ENCODE measurements around the gene LRRC32. TPM values are rescaled to one million over a fixed set of nuclear protein-coding genes. Genes with fewer than 3 reads are reported as not detected.

The LRRC32 gene
- total and polyA plus RNA-seq, 2 experiments from 2014 or later, result 0.42 to 0.58 TPM

DNA sequence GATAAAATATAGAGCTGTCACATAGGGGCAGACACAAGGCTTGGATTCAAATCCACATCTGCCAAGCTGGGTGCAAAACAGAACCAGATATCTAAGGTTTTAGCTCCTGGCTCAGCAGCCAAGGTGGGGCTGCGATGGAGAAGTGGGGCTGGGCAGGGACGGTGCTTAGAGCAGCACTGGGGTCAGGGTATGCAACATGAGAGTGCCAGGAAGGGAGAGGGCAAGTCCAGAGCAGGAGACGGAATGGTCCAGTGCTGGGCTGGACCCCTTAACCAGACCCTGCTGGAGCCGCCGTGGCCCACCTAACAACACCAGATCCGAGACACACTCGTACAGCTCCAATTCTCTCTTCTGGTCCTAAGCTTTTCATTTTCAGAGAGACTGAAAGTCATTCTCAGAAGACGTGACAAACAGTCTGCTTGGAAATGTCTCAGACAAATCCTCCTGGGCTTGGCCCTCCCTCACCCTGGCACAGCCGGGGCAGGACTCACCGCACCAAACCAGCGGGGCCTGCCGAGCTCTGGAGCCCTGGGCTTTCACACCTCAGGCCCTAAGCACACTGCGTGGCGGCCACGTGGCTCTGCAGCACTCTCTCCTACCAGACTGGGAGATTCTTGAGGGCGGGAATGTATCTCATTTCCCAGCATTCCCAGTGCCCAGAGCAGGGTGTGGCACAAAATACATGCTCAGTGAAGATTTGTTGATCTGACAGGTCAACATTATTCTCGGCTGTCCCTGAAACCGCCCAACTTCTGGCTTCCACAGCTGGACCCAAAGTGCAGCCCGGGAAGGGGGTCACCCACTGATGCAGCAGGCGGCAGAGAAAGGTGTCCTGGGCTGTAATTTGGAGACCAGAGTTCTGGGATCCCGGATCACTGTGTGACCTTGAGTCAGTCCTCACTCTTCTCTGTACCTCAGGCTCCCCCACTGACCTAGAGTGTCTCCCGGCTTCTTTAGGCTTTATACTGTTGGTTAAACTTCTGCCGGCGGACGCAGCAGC lies 11.6 kb downstream of the LRRC32 start (continued):
- no peak for TF ChIP-seq CTCF (conservative IDR thresholded peaks at IDR 0.05; ENCODE audit: low read depth in 2 of 2)
- no peak for TF ChIP-seq STAT1 (IDR thresholded peaks at IDR 0.05; ENCODE audit: unreplicated experiment)
- no peak for TF ChIP-seq ZNF114 (CRISPR knock-in tag; IDR thresholded peaks at IDR 0.05)
- TF ChIP-seq JUNB (IDR thresholded peaks at IDR 0.05; ENCODE audit: unreplicated experiment), result no peak
- TF ChIP-seq NANOG (IDR thresholded peaks at IDR 0.05; ENCODE audit: borderline replicate concordance), result no peak
- TF ChIP-seq CREB1 (CRISPR knock-in tag; IDR thresholded peaks at IDR 0.05; ENCODE audit: low read depth), result no peak
- TF ChIP-seq POLR2AphosphoS5 (IDR thresholded peaks at IDR 0.05; ENCODE audit: low read depth), result no peak
- TF ChIP-seq EZH2 (IDR thresholded peaks at IDR 0.05; ENCODE audit: low read depth, unreplicated experiment), result no peak

GRCh38 chr11:76658231-76658630 lies 12.3 kb downstream of the LRRC32 start:
- Histone ChIP-seq H3K36me3 (ENCODE audit: insufficient read depth) (no peaks in the 10 kb centered on the region), H3K27ac (ENCODE audit: low read depth) (no peak overlapping the region), H2AFZ (no peak overlapping the region)

More at GRCh38 chr11:76658231-76658630, 12.3 kb downstream of the LRRC32 start:
- H3K4me3 ChIP-seq, result no peak overlapping the region
- no peaks in the 10 kb centered on the region for H3K9me2 ChIP-seq (ENCODE audit: insufficient read depth)
- H4K20me1 ChIP-seq (replicated peaks; ENCODE audit: insufficient read depth), result no peaks in the 10 kb centered on the region
- TF ChIP-seq JUNB (IDR thresholded peaks at IDR 0.05; ENCODE audit: unreplicated experiment) (no peak), ZNF114 (CRISPR knock-in tag; IDR thresholded peaks at IDR 0.05) (no peak), ZNF462 (CRISPR knock-in tag; IDR thresholded peaks at IDR 0.05) (no peak), POLR2AphosphoS5 (IDR thresholded peaks at IDR 0.05; ENCODE audit: low read depth) (no peak), EZH2phosphoT487 (IDR thresholded peaks at IDR 0.05; ENCODE audit: unreplicated experiment) (no peak), NANOG (IDR thresholded peaks at IDR 0.05; ENCODE audit: borderline replicate concordance) (no peak), CREB1 (CRISPR knock-in tag; IDR thresholded peaks at IDR 0.05; ENCODE audit: low read depth) (no peak)
- TF ChIP-seq, protein P1, sequence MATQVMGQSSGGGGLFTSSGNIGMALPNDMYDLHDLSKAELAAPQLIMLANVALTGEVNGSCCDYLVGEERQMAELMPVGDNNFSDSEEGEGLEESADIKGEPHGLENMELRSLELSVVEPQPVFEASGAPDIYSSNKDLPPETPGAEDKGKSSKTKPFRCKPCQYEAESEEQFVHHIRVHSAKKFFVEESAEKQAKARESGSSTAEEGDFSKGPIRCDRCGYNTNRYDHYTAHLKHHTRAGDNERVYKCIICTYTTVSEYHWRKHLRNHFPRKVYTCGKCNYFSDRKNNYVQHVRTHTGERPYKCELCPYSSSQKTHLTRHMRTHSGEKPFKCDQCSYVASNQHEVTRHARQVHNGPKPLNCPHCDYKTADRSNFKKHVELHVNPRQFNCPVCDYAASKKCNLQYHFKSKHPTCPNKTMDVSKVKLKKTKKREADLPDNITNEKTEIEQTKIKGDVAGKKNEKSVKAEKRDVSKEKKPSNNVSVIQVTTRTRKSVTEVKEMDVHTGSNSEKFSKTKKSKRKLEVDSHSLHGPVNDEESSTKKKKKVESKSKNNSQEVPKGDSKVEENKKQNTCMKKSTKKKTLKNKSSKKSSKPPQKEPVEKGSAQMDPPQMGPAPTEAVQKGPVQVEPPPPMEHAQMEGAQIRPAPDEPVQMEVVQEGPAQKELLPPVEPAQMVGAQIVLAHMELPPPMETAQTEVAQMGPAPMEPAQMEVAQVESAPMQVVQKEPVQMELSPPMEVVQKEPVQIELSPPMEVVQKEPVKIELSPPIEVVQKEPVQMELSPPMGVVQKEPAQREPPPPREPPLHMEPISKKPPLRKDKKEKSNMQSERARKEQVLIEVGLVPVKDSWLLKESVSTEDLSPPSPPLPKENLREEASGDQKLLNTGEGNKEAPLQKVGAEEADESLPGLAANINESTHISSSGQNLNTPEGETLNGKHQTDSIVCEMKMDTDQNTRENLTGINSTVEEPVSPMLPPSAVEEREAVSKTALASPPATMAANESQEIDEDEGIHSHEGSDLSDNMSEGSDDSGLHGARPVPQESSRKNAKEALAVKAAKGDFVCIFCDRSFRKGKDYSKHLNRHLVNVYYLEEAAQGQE (IDR thresholded peaks at IDR 0.05; ENCODE audit: unreplicated experiment), result no peak
- H3K79me2 ChIP-seq (replicated peaks; ENCODE audit: insufficient read depth), result no peaks in the 10 kb centered on the region
- H3K36me3 Mint-ChIP-seq (ENCODE audit: low read depth), result no peaks in the 10 kb centered on the region
- H3K4me2 ChIP-seq, result no peak overlapping the region
- no peaks in the 10 kb centered on the region for H3F3A ChIP-seq (replicated peaks; ENCODE audit: low read depth)
- DNase-seq (ENCODE audit: low spot score) (no peak), ATAC-seq (no peak)
- H3K27ac Mint-ChIP-seq, result no peak overlapping the region
- no peak overlapping the region for H3K4me3 Mint-ChIP-seq
- H3K4me1 ChIP-seq (ENCODE audit: insufficient read depth), result no peaks in the 10 kb centered on the region
- peaks cover 19% of the 10 kb centered on the region for H3K4me1 Mint-ChIP-seq
- H3K27me3 Mint-ChIP-seq (ENCODE audit: insufficient read depth, low read depth, poor library complexity), result peaks cover 11% of the 10 kb centered on the region
- no peaks in the 10 kb centered on the region for H3K27me3 ChIP-seq (ENCODE audit: insufficient read depth)
- no peaks in the 10 kb centered on the region for H3K9me3 Mint-ChIP-seq
